ENCODE data around the gene PAIP2B.
"Not testable (repeated sequence)": the region's sequence is repeated elsewhere in the genome, so short reads cannot be mapped to it uniquely, and the experiment has no call there.

The PAIP2B gene

DNA sequence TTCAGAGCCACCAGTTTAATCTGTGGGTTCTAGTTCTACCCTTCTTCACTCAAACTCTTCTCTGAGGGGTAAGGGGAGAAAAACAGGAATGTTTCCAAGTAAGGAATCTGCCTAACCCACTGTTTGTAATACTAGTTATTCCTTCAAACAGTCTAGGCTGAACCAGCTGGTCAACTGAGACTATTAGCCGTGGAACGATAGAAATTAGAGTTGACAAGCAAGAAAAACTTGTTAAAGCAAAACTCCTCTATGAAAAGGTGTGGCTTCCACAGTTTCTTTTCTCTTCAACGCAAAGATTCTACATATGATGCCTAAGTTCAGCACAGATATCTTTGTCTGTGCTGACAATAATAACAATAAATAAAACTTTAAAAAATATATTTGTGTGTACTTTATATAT is 11.5 kb downstream of the PAIP2B start:
- no peak for DNase-seq

DNA sequence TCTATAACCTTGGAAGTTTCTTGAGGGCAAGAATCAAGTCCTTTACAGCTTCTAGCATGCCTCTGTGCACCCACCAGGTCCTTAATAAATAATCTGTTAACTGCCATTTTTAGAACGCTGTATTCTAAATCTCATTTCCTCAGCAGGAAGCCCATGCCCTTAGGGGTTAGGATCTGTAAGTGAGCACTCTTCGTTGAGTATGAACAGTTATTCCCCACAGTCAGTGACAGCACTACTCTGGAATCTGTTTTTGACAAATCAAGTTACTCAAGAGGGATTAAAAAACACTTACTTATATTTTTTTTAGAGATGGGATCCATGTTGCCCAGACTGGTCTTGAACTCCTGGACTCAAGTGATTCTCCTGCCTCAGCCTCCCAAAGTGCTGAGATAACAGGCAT is 14.6 kb downstream of the PAIP2B start:
- no peak for DNase-seq

DNA sequence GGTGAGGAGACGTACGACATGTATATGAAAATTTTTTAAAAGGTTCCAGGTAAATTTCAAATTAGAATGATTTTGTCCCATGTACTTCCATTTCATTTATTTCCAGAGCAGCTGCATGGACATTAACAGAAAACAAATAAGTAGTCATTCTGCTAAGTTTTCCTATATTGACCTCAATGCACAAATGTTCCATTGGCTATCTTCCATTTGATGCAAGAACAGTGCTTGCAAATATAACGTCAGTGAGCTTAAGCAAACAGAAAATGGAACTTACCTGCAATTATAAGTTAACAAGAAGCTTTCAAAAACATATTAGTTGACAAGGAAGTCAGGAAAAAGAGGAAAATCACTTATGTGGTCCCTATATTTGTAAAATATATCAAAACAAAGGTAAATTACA is 16.6 kb downstream of the PAIP2B start:
- no peak for DNase-seq

DNA sequence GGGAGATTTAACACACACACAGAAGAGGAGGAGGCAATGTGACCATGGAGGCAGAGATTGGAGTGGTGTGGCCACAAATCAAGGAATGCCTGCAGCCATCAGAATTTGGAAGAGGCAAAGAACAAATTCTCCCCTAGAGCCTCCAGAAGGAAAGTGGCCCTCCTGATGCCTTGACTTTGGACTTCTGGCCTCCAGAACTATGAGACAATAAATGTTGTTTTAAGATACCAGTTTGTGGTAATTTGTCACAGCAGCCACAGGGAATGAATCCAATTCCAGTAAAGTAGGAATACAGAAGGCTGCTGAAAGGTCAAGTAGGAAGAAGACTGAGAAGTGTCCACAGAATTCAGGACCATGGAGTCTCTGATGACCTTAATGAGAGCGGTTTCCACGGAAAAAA is 18.1 kb downstream of the PAIP2B start:
- DNase-seq: no peak

DNA sequence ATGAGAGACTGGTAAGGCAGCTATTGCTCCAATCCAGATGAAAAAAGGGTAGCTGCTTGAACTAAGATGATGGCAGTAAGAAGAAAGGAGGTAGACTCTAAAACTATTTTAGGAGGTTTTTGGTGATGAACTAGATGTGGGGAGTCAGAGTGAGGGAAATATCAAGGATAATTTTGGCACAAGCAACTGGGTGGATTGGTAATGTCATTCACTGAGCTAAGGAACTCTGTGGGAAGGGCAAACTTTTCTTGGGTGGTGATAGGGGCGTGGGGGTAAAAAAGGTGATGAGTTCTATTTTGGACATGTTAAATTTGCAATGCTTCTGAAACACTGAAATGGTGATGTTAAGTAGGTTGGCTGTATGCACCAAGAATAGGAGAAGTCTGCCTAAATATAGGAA is 19.3 kb downstream of the PAIP2B start:
- no peak for DNase-seq

DNA sequence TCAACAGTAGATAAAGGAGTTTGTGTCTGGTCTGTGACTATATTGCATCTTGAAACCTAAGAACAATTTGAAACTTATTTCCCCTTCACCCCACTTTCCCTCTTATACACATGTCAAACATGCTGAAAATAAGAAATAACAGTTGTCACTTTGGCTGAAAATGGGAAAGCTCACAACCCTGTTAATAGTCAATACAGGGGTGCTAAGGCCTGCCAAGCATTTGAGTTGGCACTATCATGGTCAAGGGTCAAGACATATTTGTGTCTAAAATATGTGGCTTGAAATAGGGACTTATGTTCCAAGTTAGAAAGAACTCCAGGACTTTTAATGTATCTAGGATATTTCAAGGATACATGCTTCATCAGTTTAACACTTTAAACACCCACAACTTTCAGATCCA is 20.6 kb downstream of the PAIP2B start:
- DNase-seq: no peak

DNA sequence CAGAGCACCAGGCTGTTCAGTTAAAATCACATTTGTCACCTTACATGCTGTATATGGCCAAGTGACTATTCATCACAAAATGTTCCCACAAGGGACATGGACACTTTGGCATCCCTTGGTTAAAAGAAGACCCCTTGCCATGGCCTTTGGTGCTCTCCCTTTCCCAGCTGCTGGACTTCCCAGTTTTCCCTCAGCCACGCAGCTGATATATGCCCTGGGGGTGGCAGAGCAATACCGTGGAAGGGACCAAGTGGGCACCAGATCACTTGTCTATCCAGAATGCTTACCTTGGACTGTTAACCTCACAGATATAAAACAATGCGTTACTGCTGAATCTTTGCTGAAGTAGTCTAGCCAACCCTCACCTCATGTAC is 35.3 kb downstream of the PAIP2B start:
- no peak for DNase-seq

DNA sequence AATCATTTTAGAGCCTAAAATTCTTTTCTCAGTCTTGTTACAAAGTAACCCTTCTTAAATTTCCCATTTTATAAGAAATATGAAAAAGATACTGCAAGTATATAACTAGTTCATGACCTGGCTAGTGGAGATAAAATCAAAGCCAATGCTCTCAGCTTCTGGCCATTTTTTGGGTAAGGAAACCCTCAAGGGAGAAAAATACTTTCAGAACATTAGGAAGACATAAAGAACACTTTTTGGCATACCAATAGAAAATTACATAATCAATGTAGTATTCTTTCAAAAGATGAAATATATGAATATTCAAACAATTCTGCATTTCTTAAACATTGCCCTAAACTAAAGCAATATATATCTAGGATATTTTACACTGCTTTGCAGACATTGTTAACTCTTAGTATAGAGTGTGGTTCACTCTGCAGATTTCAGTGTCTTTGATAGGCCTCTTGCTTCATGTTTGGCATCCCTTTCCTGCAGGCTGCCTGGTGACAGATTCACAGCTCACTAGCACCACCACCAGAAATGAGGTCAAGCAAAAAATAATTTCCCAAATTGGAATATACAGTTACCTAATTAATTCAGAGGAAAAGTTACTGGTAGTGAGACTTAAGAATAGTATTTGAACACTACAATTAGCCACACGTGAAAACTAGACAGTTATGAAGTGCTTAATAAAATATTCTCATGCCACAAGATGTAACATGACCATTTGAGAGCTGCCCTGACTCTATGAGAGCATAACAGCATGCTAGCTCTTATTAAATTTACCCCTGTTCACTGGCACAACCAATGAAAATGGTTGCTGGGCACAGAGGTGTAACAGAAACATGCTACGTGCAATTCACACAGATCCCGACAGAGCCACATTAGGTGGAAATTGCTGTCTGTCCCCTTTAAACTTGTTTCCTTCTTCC is 36.0 kb downstream of the PAIP2B start:
- no peak for DNase-seq

DNA sequence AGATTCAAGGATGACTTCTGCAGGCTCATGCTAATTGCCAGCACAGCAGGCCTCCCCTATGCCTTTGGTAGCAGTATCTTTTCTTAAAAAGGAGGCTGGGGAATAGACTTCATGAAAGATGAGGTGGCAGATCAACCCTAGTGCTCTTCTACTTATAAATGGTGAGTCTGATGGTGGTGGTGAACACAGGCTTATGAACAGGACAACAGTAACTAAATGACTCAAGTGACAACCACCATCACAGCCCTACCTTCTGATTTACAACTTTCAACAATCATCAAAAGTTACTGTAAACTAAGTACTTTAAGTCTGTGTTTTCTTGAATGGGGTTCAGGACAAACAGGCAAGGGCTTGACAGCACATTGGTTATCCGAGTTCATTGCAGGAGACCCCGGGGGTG is 39.3 kb downstream of the PAIP2B start:
- no peak for DNase-seq

DNA sequence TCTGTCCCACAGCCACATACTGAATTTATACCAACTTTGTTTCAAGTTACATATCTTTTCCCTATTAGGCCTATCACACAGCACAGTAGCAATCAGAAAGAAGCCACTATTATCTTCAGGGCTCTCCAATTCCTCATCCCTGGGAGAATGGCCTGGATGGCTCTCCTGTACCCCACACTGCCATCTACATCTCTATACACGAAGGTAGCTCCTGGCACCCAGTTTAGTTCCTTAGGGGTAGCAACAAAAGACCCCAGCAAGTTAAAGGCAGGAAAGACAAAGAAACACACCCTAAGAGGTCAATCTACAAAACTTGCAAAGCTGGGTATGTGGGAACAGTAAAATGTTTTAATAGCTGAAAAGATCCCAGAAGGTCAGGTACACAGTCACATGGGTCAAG is 39.9 kb downstream of the PAIP2B start:
- no peak for DNase-seq

DNA sequence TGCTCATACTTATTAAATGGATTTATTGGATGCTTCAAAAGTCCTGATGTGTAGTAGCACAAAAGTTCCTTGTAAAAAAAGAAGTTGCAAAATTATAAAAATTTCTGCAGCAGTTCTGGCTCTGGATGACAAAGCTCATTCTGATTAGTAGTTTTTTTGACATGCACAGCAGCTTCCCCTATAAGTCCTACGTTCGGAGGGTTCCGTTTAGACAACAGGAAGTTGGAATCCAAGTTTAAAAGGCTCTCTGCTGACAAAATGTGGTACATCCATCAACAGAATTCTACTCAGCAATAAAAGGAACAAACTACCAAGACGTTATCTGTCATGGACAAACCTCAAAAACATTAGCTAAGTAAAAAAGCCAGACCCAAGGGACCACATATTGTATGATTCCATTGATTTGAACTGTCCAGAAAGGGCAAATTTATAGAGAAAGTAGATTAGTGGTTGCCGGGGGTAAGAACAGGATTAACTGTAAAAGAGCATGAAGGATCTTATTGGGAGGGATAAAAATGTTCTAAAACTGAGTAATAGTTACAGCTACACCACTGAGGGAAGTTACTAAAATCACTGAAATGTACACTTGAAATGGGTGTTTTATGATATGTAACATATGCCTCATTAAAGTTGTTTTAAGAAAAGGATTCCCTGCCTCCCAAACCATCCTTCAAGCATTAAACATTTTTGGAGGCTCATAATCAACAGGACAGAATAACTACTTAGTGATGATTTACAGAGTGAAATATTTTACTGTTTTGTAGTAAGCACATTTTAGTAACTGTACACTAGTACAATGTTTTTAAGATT is 43.4 kb downstream of the PAIP2B start:
- DNase-seq: not testable (repeated sequence)

DNA sequence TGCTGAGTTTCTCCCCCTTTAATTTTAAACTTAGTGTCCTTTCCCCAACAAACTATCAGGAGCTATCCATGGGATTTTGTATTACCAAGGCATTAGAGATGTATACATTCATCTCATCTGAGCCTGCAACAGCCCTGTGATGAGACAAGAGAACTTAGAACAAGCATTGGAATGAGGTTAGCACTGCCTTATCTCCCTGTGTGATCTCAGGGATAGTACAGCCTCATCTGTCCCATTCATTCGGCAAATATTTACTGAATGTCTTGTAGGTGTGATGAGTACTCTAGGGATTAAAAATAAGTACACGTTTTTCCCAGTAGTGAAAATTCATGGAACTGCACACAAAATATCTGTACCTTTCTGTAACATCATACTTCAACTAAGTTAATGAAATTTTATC is 45.6 kb downstream of the PAIP2B start:
- DNase-seq: no peak

DNA sequence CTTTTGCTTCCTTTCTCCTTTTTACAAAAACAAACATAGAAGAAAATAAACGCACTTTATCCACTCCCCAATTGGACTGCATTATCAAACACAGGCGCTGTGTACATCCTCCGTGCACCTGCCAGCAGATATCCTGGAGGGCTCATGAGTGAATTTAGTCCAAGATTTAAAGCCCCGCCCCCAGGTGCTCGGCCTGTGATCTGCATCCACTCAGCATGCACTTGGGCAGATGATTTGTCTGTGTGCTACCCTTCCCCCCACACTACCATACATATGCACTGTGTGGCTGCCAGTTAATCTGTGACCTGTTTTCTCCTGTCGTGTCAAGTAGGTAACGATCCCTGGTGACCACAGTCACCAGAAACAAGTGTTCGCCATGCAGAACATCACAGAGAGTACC is 48.1 kb downstream of the PAIP2B start:
- not testable (repeated sequence) for DNase-seq

DNA sequence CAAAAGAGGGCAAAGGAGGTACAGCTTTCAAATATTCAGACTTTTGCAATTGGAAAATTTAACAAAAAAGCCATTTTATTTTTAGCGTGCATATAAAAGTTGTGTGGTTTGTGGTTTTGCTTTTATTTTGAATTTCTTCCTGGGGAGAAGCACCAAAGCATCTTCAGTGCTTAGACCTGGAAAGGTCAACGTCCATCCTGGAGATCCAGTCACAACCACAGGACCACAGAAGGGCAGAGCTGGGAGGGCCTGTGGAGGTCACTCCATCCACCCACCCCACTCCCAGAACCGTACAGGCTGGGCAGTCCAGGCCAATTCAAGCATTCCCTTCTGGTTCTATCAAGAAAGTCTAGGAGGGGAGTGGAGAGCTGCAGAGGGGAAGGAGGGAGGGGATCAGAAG is 52.7 kb downstream of the PAIP2B start:
- DNase-seq: no peak

DNA sequence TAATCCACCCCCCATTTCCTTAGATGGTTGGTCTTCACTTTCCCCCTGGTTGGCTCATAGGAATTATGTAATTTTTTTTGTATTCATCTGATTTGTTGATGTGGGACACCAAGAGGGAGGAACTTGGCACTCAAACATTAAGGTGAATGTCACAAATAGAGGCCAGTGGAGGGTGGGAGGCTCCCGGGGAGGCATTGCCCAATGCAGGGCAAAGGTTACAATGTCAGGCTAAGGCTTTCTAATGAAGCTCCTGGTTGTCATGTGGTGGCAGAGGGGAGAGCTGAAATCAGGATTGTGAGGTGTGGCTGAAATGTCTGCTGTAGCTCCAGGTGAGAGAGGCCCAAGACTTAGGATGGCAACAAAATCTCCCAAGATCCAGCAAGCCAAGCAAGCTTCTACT is 53.8 kb downstream of the PAIP2B start:
- DNase-seq: no peak

DNA sequence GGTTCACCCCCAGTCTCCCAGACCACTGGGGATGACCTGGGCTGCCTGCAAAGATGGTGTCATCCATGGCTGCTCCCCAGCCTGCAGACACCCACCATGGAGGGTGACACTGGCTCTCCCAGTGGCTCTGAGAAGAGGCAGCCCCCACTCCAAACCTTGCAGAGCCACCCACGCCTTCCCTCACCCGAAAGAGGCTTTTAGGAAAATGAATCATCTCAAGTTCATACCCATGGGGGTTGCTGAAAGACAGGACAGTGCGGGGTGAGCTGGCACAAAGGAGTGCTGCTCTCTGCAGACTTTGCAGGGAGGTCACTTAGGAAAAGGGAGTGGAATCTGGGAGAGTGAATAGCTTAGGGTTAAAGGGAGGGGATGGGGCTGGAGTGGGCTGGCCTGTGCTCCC is 60.1 kb downstream of the PAIP2B start:
- DNase-seq: no peak

DNA sequence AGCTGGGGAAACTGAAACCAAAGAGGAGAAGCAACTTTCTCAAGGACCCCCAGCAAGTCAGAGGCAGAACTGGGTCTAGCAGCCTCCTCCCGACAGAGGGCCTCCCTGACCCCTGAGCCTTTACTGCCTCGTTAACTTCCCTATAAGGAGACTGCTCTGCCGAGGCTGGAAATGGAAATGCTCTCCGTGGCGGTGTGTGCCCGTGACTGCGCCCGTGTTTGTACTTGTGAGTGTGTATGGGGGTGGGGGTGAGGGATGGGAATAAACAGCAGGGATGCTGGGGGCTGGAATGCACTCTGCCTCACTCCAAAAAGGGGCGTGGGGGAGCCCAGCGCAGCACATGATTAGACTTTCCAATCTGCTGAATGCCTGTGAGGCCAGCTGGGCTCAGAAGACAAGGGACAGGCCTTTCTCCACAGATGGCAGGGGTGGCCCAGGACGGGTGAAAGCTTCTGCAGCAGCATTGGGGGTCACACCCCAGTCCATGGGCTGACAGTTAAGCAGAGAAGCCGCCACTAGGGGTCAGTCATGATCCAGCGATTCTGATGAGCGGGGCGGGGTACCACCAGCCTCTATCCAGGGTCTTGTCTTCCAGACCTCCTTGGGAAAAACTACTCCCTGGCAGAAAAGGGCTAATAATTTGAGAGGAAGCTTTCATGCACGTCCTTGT is 69.6 kb downstream of the PAIP2B start:
- DNase-seq: peak; percentile 26

DNA sequence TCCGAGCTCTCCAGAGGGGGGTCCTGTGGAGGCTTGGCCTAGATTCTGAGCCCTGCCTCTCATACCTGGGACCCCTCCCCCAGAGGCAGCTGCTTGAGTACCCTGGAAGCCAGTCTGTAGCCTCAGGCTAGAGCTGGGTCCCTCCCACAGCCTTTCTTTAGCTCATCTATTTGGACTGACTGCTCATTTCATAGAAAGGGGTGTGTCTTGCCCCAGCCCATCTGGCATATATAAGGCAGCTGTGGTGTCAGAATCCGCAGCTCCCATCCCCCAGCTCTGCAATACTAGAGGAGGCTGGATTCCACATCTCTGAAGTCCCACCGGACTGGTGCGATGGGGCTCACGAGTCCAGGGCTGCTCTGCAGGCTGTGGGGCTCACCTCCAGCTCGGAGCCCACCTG is 70.3 kb downstream of the PAIP2B start:
- DNase-seq: no peak

DNA sequence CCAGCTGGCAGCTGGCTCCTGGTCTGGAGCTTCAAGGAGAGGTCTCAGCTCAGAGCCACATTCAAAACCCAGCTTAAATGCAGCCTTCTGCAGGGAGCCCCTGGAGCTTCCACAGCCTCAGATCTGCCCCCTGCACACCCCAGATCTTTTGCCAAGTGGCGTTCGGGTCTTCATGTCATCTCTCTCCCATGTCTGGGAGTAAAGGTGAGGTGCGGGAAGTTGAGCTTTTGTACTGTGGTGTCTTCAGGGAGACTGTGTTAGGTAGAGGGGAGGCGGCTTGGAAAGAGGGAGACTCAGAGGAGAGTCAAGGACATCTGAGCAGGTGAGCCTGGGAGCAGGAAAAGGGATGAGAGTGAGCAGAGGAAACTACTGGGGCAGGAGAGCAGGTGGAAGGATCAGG is 71.1 kb downstream of the PAIP2B start:
- DNase-seq: no peak

DNA sequence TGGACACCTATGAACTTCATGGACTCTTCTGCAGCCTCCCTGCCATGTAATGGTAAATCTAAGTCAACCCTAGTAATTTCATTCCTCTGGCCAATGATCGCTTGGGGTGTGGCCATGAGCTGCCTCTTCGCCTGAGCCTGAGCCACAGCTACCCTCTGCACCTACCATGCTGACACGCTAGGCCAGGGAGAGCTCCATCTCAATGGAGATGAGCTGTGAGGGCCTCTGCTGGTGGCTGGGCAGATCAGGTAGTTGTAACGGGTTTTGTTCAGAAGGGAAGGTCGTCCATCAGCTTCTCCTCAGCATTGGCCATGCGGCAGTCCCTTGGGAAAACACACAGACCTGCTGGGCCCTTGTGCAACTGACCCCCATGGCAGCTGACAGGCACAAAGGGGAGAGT is 72.1 kb downstream of the PAIP2B start:
- no peak for DNase-seq

DNA sequence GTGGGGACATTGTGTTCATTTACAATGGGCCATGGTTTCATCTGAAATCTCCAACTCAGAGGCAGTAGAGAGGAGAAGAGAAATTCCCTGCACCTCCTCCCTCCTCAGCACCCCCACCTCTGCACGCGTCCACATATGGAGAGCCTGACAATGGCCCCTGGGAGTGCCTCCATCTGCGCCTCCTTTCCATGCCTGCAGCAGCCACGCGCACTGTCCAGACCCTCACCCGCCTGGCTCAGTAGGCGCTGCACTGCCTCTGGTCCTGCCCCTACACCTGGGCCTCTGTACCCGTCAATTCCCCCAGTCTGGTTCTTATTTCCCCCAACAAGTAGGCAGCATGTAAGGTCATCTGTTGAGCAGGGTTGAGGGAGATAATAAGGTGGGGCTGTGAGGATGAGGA is 72.6 kb downstream of the PAIP2B start:
- no peak for DNase-seq

DNA sequence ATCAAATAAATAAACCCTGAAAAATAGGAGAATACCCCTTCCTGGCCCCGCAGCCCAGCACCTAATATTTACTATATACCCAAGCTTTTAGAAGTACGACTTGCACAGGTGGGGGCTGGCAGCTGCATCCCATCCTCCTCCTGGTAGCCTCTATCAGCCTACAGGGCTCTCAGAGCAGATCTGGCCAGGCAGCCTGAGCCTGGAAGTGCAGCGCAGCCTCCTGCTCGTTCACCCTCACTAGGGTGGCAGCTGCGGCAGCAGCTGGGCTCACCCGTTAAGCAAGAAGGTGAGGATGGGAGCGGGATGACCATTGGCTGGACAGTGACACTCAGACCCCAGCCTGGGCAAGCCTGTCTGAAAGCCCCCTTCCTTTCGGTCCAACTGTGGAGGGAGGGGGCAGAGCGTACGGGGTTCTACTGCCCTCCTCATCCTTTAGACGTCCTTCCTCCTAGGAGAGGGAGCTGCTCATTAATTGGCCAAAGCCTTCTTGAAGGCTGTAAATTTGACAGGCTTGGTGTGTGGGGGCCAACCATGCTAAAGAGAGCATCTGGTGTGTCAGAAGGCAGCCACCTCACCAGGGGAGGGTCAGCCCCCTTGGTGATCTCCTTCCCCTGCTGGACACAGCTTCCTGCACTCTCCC is 73.2 kb downstream of the PAIP2B start:
- DNase-seq: no peak

DNA sequence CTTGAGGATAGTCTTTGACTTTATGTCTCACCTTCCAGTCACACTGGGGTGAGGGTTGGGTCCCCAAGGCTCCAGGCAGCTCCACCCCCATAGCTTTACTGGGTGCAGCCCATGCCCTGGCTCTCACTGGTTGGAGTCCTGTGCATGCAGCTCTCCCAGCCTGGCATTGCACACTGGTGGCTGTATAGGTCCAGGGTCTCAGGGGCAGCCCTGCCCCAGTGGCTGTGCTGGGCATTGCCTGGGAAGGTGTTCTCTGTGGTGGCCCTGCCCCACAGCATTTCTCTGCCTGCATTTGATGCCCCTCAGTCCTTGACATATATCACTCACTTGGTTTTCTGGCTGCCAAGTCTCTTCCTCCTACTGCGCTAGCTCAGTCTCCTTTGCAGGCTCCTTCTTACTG is 75.3 kb downstream of the PAIP2B start:
- no peak for DNase-seq
